Measurements from ENCODE around the gene NELFE.
"Not testable (repeated sequence)": the region's sequence is repeated elsewhere in the genome, so short reads cannot be mapped to it uniquely, and the experiment has no call there.

The NELFE gene

GRCh38 chr6:31948753-31949413 is 9.9 kb downstream of the NELFE start:
- DNase-seq, result no peak

GRCh38 chr6:31948306-31948705 is 10.5 kb downstream of the NELFE start:
- no peak for DNase-seq

- no peak for DNase-seq
These were observed 10.9 kb downstream of the NELFE start for GRCh38 chr6:31947864-31948263.

- no peak for DNase-seq
These were observed 11.6 kb downstream of the NELFE start for GRCh38 chr6:31947070-31947675.

- no peak for DNase-seq
These were observed 12.3 kb downstream of the NELFE start for GRCh38 chr6:31946370-31946885.

GRCh38 chr6:31945507-31946369 is 13.0 kb downstream of the NELFE start, which contains the start of gene CFB:
CFB (plus strand) TSS chr6:31946095; CDS start chr6:31946222, 127 bp downstream.
- DNase-seq, result peak; percentile 13

- DNase-seq, result no peak
These were observed 13.6 kb downstream of the NELFE start for GRCh38 chr6:31945154-31945506.

GRCh38 chr6:31943742-31944141 is 15.0 kb downstream of the NELFE start:
- DNase-seq, result no peak

GRCh38 chr6:31940256-31940664 is 18.5 kb downstream of the NELFE start:
- no peak for DNase-seq

GRCh38 chr6:31935823-31936222 is 22.9 kb downstream of the NELFE start:
- DNase-seq, result no peak

GRCh38 chr6:31935021-31935420 is 23.8 kb downstream of the NELFE start:
- no peak for DNase-seq

GRCh38 chr6:31933537-31933936 is 25.2 kb downstream of the NELFE start:
- DNase-seq, result no peak

GRCh38 chr6:31932137-31932536 is 26.6 kb downstream of the NELFE start:
- not testable (repeated sequence) for DNase-seq

- no peak for DNase-seq
These were observed 27.8 kb downstream of the NELFE start for GRCh38 chr6:31930962-31931361.

GRCh38 chr6:31928672-31928939 is 30.2 kb downstream of the NELFE start:
- DNase-seq, result no peak

- no peak for DNase-seq
These were observed 30.7 kb downstream of the NELFE start for GRCh38 chr6:31927863-31928671.

- no peak for DNase-seq
These were observed 31.4 kb downstream of the NELFE start, which contains the start of gene C2 for GRCh38 chr6:31927242-31927862. C2 (plus strand) TSS chr6:31927717; CDS start chr6:31927753, 36 bp downstream.

- peak; percentile 32 for DNase-seq
These were observed 35.8 kb downstream of the NELFE start for GRCh38 chr6:31922942-31923341.

- no peak for DNase-seq
These were observed 38.0 kb downstream of the NELFE start for GRCh38 chr6:31920811-31921210.

- DNase-seq, result no peak
These were observed 39.0 kb downstream of the NELFE start for GRCh38 chr6:31919624-31920303.

- no peak for DNase-seq
These were observed 40.6 kb downstream of the NELFE start for GRCh38 chr6:31918069-31918720.
